PFSK-1 (cell line): ENCODE results near the gene WNT2B.

Experiments used
- POLR2AphosphoS5 ChIP-seq: IDR thresholded peaks from 2 replicates; pipeline ENCODE4 v1.6.1; 2012; ENCODE audit warnings: low read depth, mild to moderate bottlenecking, control low read depth, low read length, moderate library complexity
- REST ChIP-seq, 2 experiments: IDR thresholded peaks; 2 replicates each; pipeline versions ENCODE4 v1.6.1 to v1.8.0; 2011 to 2012; ENCODE audit warnings: low read depth in 2 of 2, low read length in 2 of 2, control low read depth in 1 of 2, inconsistent platforms in 1 of 2, mild to moderate bottlenecking in 1 of 2, moderate library complexity in 1 of 2; ENCODE audit not compliant: insufficient read depth in 1 of 2
- SIN3A ChIP-seq: IDR thresholded peaks from 2 replicates; pipeline ENCODE4 v1.6.1; 2012; ENCODE audit warnings: mild to moderate bottlenecking, low read length, moderate library complexity, borderline replicate concordance; ENCODE audit not compliant: insufficient read depth
- TAF1 ChIP-seq: IDR thresholded peaks from 2 replicates; pipeline ENCODE4 v1.6.1; 2012; ENCODE audit warnings: low read length, control low read depth, borderline replicate concordance; ENCODE audit not compliant: insufficient read depth

GRCh38 chr1:112461200-112461871 lies 47.4 kb upstream of the WNT2B start:
- TF ChIP-seq POLR2AphosphoS5 = no peak
- TF ChIP-seq SIN3A = no peak
- no peak for TF ChIP-seq TAF1
- TF ChIP-seq REST (IDR thresholded peaks at IDR 0.05; ENCODE audit: insufficient read depth in 1 of 2, low read depth in 2 of 2, low read length in 2 of 2) = no peak
